HEK293 (cell line): ENCODE data around the gene RBBP7.

Source experiments
- CTCF ChIA-PET: fragments of 350-600 bp; formaldehyde crosslinking; extraction: SDS; loops from one replicate; lab custom pipeline; 2021; ENCODE audit warnings: antibody characterized with exemption; lab: Yijun Ruan, JAX
- POLR2A ChIA-PET: fragments of 300-600 bp; formaldehyde crosslinking; extraction: SDS; loops from one replicate; lab custom pipeline; 2020; ENCODE audit warnings: antibody characterized with exemption, inconsistent platforms; lab: Yijun Ruan, JAX
- H3K27ac ChIP-seq: fragments of 200-500 bp; sonication (Bioruptor generic); 2 replicates; pipeline ENCODE4 v1.5.1; 2014; ENCODE audit warnings: low read depth, low read length, control low read depth, inconsistent platforms; ENCODE audit errors: extremely low read depth
- H3K36me3 ChIP-seq, 2 experiments: fragments of 200-500 bp in 1 of 2; sonication (Bioruptor generic) in 1 of 2; 1 replicate in 1 of 2; 2 replicates in 1 of 2; pipeline ENCODE4 v1.5.1; 2014 to 2017; ENCODE audit warnings: inconsistent platforms in 2 of 2, low read length in 2 of 2; ENCODE audit not compliant: control insufficient read depth in 2 of 2, insufficient read depth in 1 of 2
- H3K4me1 ChIP-seq: fragments of 200-500 bp; sonication (Bioruptor generic); 2 replicates; pipeline ENCODE4 v1.5.1; 2014; ENCODE audit warnings: mild to moderate bottlenecking, low read length, inconsistent platforms; ENCODE audit not compliant: control insufficient read depth, insufficient read depth
- H3K4me3 ChIP-seq: 2 replicates; pipeline ENCODE4 v1.5.1; 2011; ENCODE audit warnings: low read depth, mild to moderate bottlenecking, control low read depth, low read length, moderate library complexity
- H3K9me3 ChIP-seq: fragments of 200-500 bp; sonication (Bioruptor generic); 2 replicates; pipeline ENCODE4 v1.5.1; 2014; ENCODE audit warnings: low read depth, low read length, inconsistent platforms; ENCODE audit not compliant: control insufficient read depth, insufficient read depth
- HOXD13 ChIP-seq: sonication (generic); formaldehyde crosslinking; IDR thresholded peaks from 2 replicates; pipeline ENCODE4 v1.8.0; 2022; ENCODE audit warnings: missing genetic modification reagents, borderline replicate concordance
- MZF1 ChIP-seq: fragments of 450-650 bp; formaldehyde crosslinking; IDR thresholded peaks from 2 replicates; pipeline ENCODE4 v1.5.1; 2017; ENCODE audit warnings: missing biosample characterization, missing genetic modification characterization, borderline replicate concordance
- PRDM10 ChIP-seq: fragments of 450-650 bp; formaldehyde crosslinking; IDR thresholded peaks from 2 replicates; pipeline ENCODE4 v1.5.1; 2016; ENCODE audit warnings: missing biosample characterization, missing genetic modification characterization
- SETDB1 ChIP-seq: IDR thresholded peaks from one replicate; pipeline ENCODE4 v1.6.1; 2017; ENCODE audit warnings: mild to moderate bottlenecking, low read length, moderate library complexity, mixed read lengths; ENCODE audit not compliant: insufficient read length
- ZBTB17 ChIP-seq: fragments of 450-650 bp; formaldehyde crosslinking; IDR thresholded peaks from 2 replicates; pipeline ENCODE4 v1.5.1; 2016; ENCODE audit warnings: missing biosample characterization, missing genetic modification characterization
- ZBTB48 ChIP-seq: fragments of 450-650 bp; formaldehyde crosslinking; IDR thresholded peaks from 2 replicates; pipeline ENCODE4 v1.5.1; 2016; ENCODE audit warnings: missing biosample characterization, missing genetic modification characterization
- ZEB2 ChIP-seq: fragments of 450-650 bp; formaldehyde crosslinking; IDR thresholded peaks from 2 replicates; pipeline ENCODE4 v1.5.1; 2016; ENCODE audit warnings: missing biosample characterization, missing genetic modification characterization
- ZFP37 ChIP-seq: fragments of 450-650 bp; formaldehyde crosslinking; IDR thresholded peaks from 2 replicates; pipeline ENCODE4 v1.5.1; 2016; ENCODE audit warnings: missing biosample characterization, missing genetic modification characterization
- ZIC2 ChIP-seq: fragments of 450-650 bp; formaldehyde crosslinking; IDR thresholded peaks from 2 replicates; pipeline ENCODE4 v1.5.1; 2016; ENCODE audit warnings: missing biosample characterization, missing genetic modification characterization
- ZNF24 ChIP-seq: fragments of 450-650 bp; formaldehyde crosslinking; IDR thresholded peaks from 2 replicates; pipeline ENCODE4 v1.5.1; 2016; ENCODE audit warnings: missing biosample characterization, missing genetic modification characterization
- ZNF292 ChIP-seq: fragments of 450-650 bp; formaldehyde crosslinking; IDR thresholded peaks from 2 replicates; pipeline ENCODE4 v1.5.1; 2016; ENCODE audit warnings: low read depth, missing biosample characterization, missing genetic modification characterization, borderline replicate concordance
- ZNF311 ChIP-seq: fragments of 450-650 bp; formaldehyde crosslinking; IDR thresholded peaks from 2 replicates; pipeline ENCODE4 v1.5.1; 2017; ENCODE audit warnings: missing biosample characterization, missing genetic modification characterization, borderline replicate concordance
- ZNF366 ChIP-seq: fragments of 450-650 bp; formaldehyde crosslinking; conservative IDR thresholded peaks from 2 replicates; pipeline ENCODE4 v1.5.1; 2016; ENCODE audit warnings: missing biosample characterization, missing genetic modification characterization
- ZNF561 ChIP-seq: fragments of 450-650 bp; IDR thresholded peaks from 2 replicates; pipeline ENCODE4 v1.5.1; 2018; ENCODE audit warnings: missing biosample characterization, missing genetic modification characterization, borderline replicate concordance
- ZNF600 ChIP-seq: fragments of 450-650 bp; formaldehyde crosslinking; IDR thresholded peaks from 2 replicates; pipeline ENCODE4 v1.5.1; 2016; ENCODE audit warnings: missing biosample characterization, missing genetic modification characterization
- ZNF610 ChIP-seq: fragments of 450-650 bp; formaldehyde crosslinking; IDR thresholded peaks from 2 replicates; pipeline ENCODE4 v1.5.1; 2016; ENCODE audit warnings: missing biosample characterization, missing genetic modification characterization, borderline replicate concordance
- ZNF629 ChIP-seq: fragments of 450-650 bp; formaldehyde crosslinking; IDR thresholded peaks from 2 replicates; pipeline ENCODE4 v1.5.1; 2017; ENCODE audit warnings: missing biosample characterization, missing genetic modification characterization
- ZNF660 ChIP-seq: fragments of 450-650 bp; IDR thresholded peaks from 2 replicates; pipeline ENCODE4 v1.5.1; 2018; ENCODE audit warnings: missing biosample characterization, mild to moderate bottlenecking, missing genetic modification characterization
- ZNF664 ChIP-seq: fragments of 450-650 bp; formaldehyde crosslinking; IDR thresholded peaks from 2 replicates; pipeline ENCODE4 v1.5.1; 2016; ENCODE audit warnings: missing biosample characterization, missing genetic modification characterization
- TF ChIP-seq, protein P1 (sequence below): fragments of 450-650 bp; formaldehyde crosslinking; IDR thresholded peaks from 2 replicates; pipeline ENCODE4 v1.5.1; 2016; ENCODE audit warnings: missing biosample characterization, missing genetic modification characterization

Gene RBBP7

DNA sequence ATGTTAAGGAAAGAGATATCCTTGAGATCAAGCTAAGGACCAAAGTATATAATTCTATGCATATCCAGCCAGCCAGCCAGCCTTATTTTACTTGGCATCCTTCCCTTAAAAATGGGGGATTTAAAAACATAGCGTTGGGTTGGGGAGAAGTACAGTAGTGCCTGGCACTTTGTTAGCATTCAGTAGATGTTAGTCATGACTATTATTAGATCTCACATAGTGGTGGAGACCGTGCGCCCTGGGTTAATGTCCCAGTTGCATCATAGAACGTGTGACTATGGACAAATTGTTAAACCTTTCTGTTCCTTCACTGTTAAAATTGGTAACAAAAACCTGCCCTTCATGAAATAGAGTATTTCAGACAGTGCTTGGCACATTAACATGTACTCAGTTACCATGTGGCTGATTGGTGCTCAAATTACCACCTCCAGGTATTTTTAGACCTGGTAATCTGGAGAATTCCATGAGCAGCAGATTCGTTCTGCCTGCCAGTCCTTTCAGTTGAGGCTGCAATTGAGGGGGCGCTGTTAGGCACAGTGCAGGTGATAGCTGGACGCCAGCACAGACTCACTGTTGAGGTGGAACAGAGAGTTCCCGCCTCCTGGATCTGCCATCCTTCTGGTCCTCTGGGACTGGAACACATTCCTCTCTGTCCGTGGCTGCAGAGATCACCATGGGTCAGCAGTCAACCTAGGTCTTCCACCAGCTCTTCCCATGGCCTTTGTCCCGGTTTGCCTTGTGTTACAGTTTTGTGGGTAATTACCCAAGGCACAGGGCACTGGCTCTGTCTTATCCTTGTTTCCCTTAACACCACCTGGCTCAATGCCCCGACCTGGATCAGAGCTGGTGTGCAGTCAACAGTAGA, 31.7 kb downstream of the RBBP7 start:
- TF ChIP-seq SETDB1 (no peak), ZNF600 (peak; percentile 73), ZBTB48 (tag by site-specific recombination) (peak; percentile 12; the same call in 1 of the 2 replicates), MZF1 (tag by site-specific recombination) (peak; percentile 18; the same call in 1 of the 2 replicates), PRDM10 (tag by site-specific recombination) (peak; percentile 37; the same call in 1 of the 2 replicates), ZNF292 (tag by site-specific recombination) (no peak), ZNF561 (tag by site-specific recombination) (no peak), ZNF610 (tag by site-specific recombination) (no peak), ZNF664 (no peak), ZBTB17 (tag by site-specific recombination) (peak; percentile 65), ZNF24 (0 out of 2 replicates have a peak, but pooled peaks have one; percentile 38), ZNF311 (tag by site-specific recombination) (no peak), ZNF366 (tag by site-specific recombination) (0 out of 2 replicates have a peak, but pooled peaks have one; percentile 40), ZFP37 (tag by site-specific recombination) (0 out of 2 replicates have a peak, but pooled peaks have one; percentile 11), ZIC2 (tag by site-specific recombination) (no peak), HOXD13 (CRISPR knock-in tag) (no peak), ZNF660 (0 out of 2 replicates have a peak, but pooled peaks have one; percentile 28), ZNF629 (tag by site-specific recombination) (peak; percentile 50; the same call in 1 of the 2 replicates), ZEB2 (tag by site-specific recombination) (0 out of 2 replicates have a peak, but pooled peaks have one; percentile 36)
- TF ChIP-seq, protein P1, sequence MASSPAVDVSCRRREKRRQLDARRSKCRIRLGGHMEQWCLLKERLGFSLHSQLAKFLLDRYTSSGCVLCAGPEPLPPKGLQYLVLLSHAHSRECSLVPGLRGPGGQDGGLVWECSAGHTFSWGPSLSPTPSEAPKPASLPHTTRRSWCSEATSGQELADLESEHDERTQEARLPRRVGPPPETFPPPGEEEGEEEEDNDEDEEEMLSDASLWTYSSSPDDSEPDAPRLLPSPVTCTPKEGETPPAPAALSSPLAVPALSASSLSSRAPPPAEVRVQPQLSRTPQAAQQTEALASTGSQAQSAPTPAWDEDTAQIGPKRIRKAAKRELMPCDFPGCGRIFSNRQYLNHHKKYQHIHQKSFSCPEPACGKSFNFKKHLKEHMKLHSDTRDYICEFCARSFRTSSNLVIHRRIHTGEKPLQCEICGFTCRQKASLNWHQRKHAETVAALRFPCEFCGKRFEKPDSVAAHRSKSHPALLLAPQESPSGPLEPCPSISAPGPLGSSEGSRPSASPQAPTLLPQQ (tag by site-specific recombination) = peak; percentile 56
- H3K4me3 ChIP-seq = no peak overlapping the region
- H3K4me1 ChIP-seq = peaks cover 6% of the 10 kb centered on the region; the same call in 1 of the 2 replicates
- H3K27ac ChIP-seq = no peak overlapping the region
- no peaks in the 10 kb centered on the region for H3K9me3 ChIP-seq
- ChIA-PET POLR2A (no interaction called here), CTCF (interaction anchor here (0.5 to 3.2 kb wide), 9 partner anchors 10 to 1342 kb away, joined by 3 to 13 read pairs (median 7); no protein-coding TSS in a partner anchor)
- peaks cover 39 to 86% of the 10 kb centered on the region in 2 experiments for H3K36me3 ChIP-seq
